Loucy (cell line): ENCODE data around the gene SPATA13.

Experiments used
- CTCF ChIP-seq: fragments of 200-600 bp; sonication (generic); conservative IDR thresholded peaks from 2 replicates; pipeline ENCODE4 v1.5.1; 2014; ENCODE audit warnings: mild to moderate bottlenecking, antibody characterized with exemption, low read length
- EZH2phosphoT487 ChIP-seq: fragments of 200-600 bp; IDR thresholded peaks from 2 replicates; pipeline ENCODE4 v1.6.1; 2018; ENCODE audit warnings: antibody characterized with exemption, mild to moderate bottlenecking, moderate library complexity, borderline replicate concordance

- TF ChIP-seq CTCF (no peak), EZH2phosphoT487 (no peak)
Measured at GRCh38 chr13:24159357-24159756, 1.2 kb upstream of the SPATA13 start.
